D721Med (cell line): ENCODE measurements around the gene KRTAP19-5.

Experiments
- DNase-seq: peaks from one replicate; pipeline ENCODE4 v3.0.0; 2011; ENCODE audit warnings: low spot score; ENCODE audit not compliant: insufficient read length
- FAIRE-seq: peaks from 2 replicates; lab custom pipeline; 2011; peaks lifted over from hg19 to GRCh38; lab: Jason Lieb, UNC
- TF ChIP-seq, protein P1 (sequence below): IDR thresholded peaks from 2 replicates; pipeline ENCODE4 v1.5.1; 2012; ENCODE audit warnings: mild to moderate bottlenecking, control low read depth; ENCODE audit not compliant: insufficient read depth; ENCODE audit errors: missing control alignments

Gene KRTAP19-5

GRCh38 chr21:30463713-30464112 lies 38.2 kb downstream of the KRTAP19-5 start:
- FAIRE-seq: no peak
- TF ChIP-seq, protein P1, sequence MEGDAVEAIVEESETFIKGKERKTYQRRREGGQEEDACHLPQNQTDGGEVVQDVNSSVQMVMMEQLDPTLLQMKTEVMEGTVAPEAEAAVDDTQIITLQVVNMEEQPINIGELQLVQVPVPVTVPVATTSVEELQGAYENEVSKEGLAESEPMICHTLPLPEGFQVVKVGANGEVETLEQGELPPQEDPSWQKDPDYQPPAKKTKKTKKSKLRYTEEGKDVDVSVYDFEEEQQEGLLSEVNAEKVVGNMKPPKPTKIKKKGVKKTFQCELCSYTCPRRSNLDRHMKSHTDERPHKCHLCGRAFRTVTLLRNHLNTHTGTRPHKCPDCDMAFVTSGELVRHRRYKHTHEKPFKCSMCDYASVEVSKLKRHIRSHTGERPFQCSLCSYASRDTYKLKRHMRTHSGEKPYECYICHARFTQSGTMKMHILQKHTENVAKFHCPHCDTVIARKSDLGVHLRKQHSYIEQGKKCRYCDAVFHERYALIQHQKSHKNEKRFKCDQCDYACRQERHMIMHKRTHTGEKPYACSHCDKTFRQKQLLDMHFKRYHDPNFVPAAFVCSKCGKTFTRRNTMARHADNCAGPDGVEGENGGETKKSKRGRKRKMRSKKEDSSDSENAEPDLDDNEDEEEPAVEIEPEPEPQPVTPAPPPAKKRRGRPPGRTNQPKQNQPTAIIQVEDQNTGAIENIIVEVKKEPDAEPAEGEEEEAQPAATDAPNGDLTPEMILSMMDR: peak; percentile 28
- DNase-seq: no peak
